HCT116 (cell line): ENCODE measurements around the gene SCFD2.

Experiments
- CBX3 ChIP-seq: IDR thresholded peaks from 2 replicates; pipeline ENCODE4 v1.6.1; 2012; ENCODE audit warnings: low read depth
- ELF1 ChIP-seq: IDR thresholded peaks from 2 replicates; pipeline ENCODE4 v1.6.1; 2012; ENCODE audit warnings: low read depth, borderline replicate concordance
- EZH2 ChIP-seq: fragments of 200-600 bp; sonication (generic); IDR thresholded peaks from 2 replicates; pipeline ENCODE4 v1.6.1; 2017; ENCODE audit warnings: antibody characterized with exemption, mixed run types
- EZH2phosphoT487 ChIP-seq: fragments of 200-600 bp; IDR thresholded peaks from 2 replicates; pipeline ENCODE4 v1.6.1; 2018; ENCODE audit warnings: antibody characterized with exemption, borderline replicate concordance
- FOSL1 ChIP-seq: IDR thresholded peaks from 2 replicates; pipeline ENCODE4 v1.6.1; 2012; ENCODE audit warnings: low read depth
- POLR2A ChIP-seq: IDR thresholded peaks from 2 replicates; pipeline ENCODE4 v1.7.0; 2011; ENCODE audit warnings: borderline replicate concordance; ENCODE audit not compliant: insufficient read depth, insufficient read length; ENCODE audit errors: extremely low read depth
- POLR2AphosphoS5 ChIP-seq: IDR thresholded peaks from 2 replicates; pipeline ENCODE4 v1.6.1; 2011; ENCODE audit warnings: mild to moderate bottlenecking, low read depth, low read length, moderate library complexity
- SRF ChIP-seq: IDR thresholded peaks from 2 replicates; pipeline ENCODE4 v1.6.1; 2012; ENCODE audit warnings: low read depth
- TCF7L2 ChIP-seq: IDR thresholded peaks from 2 replicates; pipeline ENCODE4 v1.7.0; 2011; ENCODE audit warnings: borderline replicate concordance, inconsistent platforms; ENCODE audit not compliant: insufficient read depth, insufficient read length; ENCODE audit errors: extremely low read depth
- TF ChIP-seq, protein P1 (sequence below): IDR thresholded peaks from 2 replicates; pipeline ENCODE4 v1.6.1; 2012
- TF ChIP-seq, protein P2 (sequence below), 3 experiments: fragments of 200-600 bp in 1 of 3; sonication (generic) in 1 of 3; IDR thresholded peaks in 2 of 3; conservative IDR thresholded peaks in 1 of 3; 2 replicates each; pipeline ENCODE4 v1.5.1; 2012 to 2017; ENCODE audit warnings: low read depth in 2 of 3, low read length in 2 of 3, antibody characterized with exemption in 1 of 3, borderline replicate concordance in 1 of 3, control low read depth in 1 of 3, mild to moderate bottlenecking in 1 of 3, mixed read lengths in 1 of 3, mixed run types in 1 of 3, moderate library complexity in 1 of 3; ENCODE audit not compliant: insufficient read depth in 1 of 3
- TF ChIP-seq, protein P3 (sequence below): IDR thresholded peaks from 2 replicates; pipeline ENCODE4 v1.6.1; 2012; ENCODE audit warnings: low read depth
- TF ChIP-seq, protein P4 (sequence below): IDR thresholded peaks from 2 replicates; pipeline ENCODE4 v1.6.1; 2011; ENCODE audit warnings: mild to moderate bottlenecking, low read length, moderate library complexity; ENCODE audit not compliant: insufficient replicate concordance; ENCODE audit errors: extremely low read depth

DNA sequence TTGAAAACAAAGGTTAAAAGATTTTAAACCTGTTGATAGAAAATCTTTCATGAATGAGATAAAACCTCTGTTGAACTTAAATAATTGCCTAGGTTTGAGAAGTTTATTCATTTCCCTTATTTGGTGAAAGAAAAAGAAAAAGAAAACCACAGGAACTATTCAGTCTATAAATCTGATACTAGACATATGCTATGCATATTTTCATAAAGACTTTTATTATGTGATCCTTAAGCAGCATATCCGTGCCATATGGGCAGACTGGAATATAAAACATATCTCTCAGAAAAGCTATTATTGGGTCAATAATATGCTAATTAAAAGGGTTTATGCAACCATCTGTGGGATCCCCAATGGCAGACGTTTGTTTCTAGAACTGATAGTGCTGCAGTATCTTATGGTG is 325.0 kb downstream of the SCFD2 start:
- TF ChIP-seq, protein P1, sequence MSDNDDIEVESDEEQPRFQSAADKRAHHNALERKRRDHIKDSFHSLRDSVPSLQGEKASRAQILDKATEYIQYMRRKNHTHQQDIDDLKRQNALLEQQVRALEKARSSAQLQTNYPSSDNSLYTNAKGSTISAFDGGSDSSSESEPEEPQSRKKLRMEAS, result no peak
- TF ChIP-seq, protein P2, sequence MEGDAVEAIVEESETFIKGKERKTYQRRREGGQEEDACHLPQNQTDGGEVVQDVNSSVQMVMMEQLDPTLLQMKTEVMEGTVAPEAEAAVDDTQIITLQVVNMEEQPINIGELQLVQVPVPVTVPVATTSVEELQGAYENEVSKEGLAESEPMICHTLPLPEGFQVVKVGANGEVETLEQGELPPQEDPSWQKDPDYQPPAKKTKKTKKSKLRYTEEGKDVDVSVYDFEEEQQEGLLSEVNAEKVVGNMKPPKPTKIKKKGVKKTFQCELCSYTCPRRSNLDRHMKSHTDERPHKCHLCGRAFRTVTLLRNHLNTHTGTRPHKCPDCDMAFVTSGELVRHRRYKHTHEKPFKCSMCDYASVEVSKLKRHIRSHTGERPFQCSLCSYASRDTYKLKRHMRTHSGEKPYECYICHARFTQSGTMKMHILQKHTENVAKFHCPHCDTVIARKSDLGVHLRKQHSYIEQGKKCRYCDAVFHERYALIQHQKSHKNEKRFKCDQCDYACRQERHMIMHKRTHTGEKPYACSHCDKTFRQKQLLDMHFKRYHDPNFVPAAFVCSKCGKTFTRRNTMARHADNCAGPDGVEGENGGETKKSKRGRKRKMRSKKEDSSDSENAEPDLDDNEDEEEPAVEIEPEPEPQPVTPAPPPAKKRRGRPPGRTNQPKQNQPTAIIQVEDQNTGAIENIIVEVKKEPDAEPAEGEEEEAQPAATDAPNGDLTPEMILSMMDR (IDR thresholded peaks at IDR 0.05 in 2 of 3, conservative IDR thresholded peaks at IDR 0.05 in 1 of 3; ENCODE audit: borderline replicate concordance in 1 of 3, insufficient read depth in 1 of 3, low read depth in 2 of 3, low read length in 2 of 3), result no peak
- no peak for TF ChIP-seq POLR2AphosphoS5
- TF ChIP-seq ELF1, result no peak
- TF ChIP-seq SRF, result no peak
- TF ChIP-seq EZH2phosphoT487, result no peak
- TF ChIP-seq, protein P3, sequence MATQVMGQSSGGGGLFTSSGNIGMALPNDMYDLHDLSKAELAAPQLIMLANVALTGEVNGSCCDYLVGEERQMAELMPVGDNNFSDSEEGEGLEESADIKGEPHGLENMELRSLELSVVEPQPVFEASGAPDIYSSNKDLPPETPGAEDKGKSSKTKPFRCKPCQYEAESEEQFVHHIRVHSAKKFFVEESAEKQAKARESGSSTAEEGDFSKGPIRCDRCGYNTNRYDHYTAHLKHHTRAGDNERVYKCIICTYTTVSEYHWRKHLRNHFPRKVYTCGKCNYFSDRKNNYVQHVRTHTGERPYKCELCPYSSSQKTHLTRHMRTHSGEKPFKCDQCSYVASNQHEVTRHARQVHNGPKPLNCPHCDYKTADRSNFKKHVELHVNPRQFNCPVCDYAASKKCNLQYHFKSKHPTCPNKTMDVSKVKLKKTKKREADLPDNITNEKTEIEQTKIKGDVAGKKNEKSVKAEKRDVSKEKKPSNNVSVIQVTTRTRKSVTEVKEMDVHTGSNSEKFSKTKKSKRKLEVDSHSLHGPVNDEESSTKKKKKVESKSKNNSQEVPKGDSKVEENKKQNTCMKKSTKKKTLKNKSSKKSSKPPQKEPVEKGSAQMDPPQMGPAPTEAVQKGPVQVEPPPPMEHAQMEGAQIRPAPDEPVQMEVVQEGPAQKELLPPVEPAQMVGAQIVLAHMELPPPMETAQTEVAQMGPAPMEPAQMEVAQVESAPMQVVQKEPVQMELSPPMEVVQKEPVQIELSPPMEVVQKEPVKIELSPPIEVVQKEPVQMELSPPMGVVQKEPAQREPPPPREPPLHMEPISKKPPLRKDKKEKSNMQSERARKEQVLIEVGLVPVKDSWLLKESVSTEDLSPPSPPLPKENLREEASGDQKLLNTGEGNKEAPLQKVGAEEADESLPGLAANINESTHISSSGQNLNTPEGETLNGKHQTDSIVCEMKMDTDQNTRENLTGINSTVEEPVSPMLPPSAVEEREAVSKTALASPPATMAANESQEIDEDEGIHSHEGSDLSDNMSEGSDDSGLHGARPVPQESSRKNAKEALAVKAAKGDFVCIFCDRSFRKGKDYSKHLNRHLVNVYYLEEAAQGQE, result no peak
- TF ChIP-seq POLR2A, result no peak
- TF ChIP-seq, protein P4, sequence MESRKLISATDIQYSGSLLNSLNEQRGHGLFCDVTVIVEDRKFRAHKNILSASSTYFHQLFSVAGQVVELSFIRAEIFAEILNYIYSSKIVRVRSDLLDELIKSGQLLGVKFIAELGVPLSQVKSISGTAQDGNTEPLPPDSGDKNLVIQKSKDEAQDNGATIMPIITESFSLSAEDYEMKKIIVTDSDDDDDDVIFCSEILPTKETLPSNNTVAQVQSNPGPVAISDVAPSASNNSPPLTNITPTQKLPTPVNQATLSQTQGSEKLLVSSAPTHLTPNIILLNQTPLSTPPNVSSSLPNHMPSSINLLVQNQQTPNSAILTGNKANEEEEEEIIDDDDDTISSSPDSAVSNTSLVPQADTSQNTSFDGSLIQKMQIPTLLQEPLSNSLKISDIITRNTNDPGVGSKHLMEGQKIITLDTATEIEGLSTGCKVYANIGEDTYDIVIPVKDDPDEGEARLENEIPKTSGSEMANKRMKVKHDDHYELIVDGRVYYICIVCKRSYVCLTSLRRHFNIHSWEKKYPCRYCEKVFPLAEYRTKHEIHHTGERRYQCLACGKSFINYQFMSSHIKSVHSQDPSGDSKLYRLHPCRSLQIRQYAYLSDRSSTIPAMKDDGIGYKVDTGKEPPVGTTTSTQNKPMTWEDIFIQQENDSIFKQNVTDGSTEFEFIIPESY, result no peak
- TF ChIP-seq TCF7L2, result no peak
- no peak for TF ChIP-seq CBX3
- TF ChIP-seq EZH2, result no peak
- TF ChIP-seq FOSL1, result no peak
